NB4 (cell line): ENCODE results near the gene CDON.

ENCODE experiments used
- MYC ChIP-seq: IDR thresholded peaks from 2 replicates; pipeline ENCODE4 v1.6.1; 2011; ENCODE audit warnings: low read depth, low read length
- POLR2A ChIP-seq: IDR thresholded peaks from 2 replicates; pipeline ENCODE4 v1.6.1; 2011; ENCODE audit warnings: mild to moderate bottlenecking; ENCODE audit not compliant: insufficient read length; ENCODE audit errors: extremely low read depth
- TF ChIP-seq, protein P1 (sequence below): IDR thresholded peaks from one replicate; pipeline ENCODE4 v1.5.1; 2012; ENCODE audit warnings: low read depth, low read length
- TF ChIP-seq, protein P2 (sequence below): IDR thresholded peaks from 2 replicates; pipeline ENCODE4 v1.6.1; 2011; ENCODE audit warnings: low read depth, low read length

DNA sequence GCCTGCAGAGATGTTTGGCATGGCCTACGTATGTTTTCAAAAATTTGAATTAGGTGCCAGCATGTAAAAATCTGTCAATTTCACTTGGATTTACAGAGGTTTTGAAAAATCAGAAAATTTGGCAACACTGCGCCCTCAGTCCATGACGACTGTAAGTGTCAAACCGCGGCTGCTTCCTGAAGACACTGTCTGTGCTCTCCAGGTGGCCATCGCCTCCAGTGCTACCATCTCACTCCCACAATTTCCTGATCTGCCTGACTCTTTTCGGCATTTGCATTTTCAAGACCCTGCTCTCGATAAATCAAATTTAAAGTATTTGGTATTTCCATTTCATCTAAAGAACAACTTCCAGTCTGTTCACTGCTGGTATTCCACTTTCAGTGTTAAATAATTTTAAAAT lies 82.2 kb downstream of the CDON start:
- TF ChIP-seq, protein P1, sequence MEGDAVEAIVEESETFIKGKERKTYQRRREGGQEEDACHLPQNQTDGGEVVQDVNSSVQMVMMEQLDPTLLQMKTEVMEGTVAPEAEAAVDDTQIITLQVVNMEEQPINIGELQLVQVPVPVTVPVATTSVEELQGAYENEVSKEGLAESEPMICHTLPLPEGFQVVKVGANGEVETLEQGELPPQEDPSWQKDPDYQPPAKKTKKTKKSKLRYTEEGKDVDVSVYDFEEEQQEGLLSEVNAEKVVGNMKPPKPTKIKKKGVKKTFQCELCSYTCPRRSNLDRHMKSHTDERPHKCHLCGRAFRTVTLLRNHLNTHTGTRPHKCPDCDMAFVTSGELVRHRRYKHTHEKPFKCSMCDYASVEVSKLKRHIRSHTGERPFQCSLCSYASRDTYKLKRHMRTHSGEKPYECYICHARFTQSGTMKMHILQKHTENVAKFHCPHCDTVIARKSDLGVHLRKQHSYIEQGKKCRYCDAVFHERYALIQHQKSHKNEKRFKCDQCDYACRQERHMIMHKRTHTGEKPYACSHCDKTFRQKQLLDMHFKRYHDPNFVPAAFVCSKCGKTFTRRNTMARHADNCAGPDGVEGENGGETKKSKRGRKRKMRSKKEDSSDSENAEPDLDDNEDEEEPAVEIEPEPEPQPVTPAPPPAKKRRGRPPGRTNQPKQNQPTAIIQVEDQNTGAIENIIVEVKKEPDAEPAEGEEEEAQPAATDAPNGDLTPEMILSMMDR = no peak
- TF ChIP-seq MYC = no peak
- no peak for TF ChIP-seq POLR2A
- TF ChIP-seq, protein P2, sequence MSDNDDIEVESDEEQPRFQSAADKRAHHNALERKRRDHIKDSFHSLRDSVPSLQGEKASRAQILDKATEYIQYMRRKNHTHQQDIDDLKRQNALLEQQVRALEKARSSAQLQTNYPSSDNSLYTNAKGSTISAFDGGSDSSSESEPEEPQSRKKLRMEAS = no peak
